GM11168 (cell line): ENCODE results near the gene C12orf50.
"Not testable (repeated sequence)": the region's sequence is repeated elsewhere in the genome, so short reads cannot be mapped to it uniquely, and the experiment has no call there.

Source experiments
- in situ Hi-C: fragments of 300-500 bp; cut with MboI; formaldehyde crosslinking; loops from one replicate; pipeline ENCODE4 v1.12.0; 2022; ENCODE audit warnings: low sequenced_read_pairs; ENCODE audit not compliant: unreplicated experiment

C12orf50 gene

GRCh38 chr12:88029093-88029665, at the start of gene C12orf50:
C12orf50 (minus strand) TSS chr12:88029401; CDS start chr12:88026962, 2,439 bp downstream.
- in situ Hi-C loops, result no loop called here

GRCh38 chr12:88067301-88067700, 38.1 kb upstream of the C12orf50 start:
- in situ Hi-C loops, result no loop called here

GRCh38 chr12:88063375-88063774, 34.2 kb upstream of the C12orf50 start:
- in situ Hi-C loops, result no loop called here

- in situ Hi-C loops, result no loop called here
These were observed 33.3 kb upstream of the C12orf50 start for GRCh38 chr12:88062474-88062873.

GRCh38 chr12:88058719-88059077, 29.5 kb upstream of the C12orf50 start:
- in situ Hi-C loops, result no loop called here

GRCh38 chr12:88057994-88058718, 29.0 kb upstream of the C12orf50 start:
- in situ Hi-C loops, result no loop called here

- in situ Hi-C loops, result no loop called here
These were observed 27.4 kb upstream of the C12orf50 start for GRCh38 chr12:88056571-88056970.

- in situ Hi-C loops, result no loop called here
These were observed 23.5 kb upstream of the C12orf50 start for GRCh38 chr12:88052686-88053085.

- in situ Hi-C loops, result no loop called here
These were observed 14.8 kb upstream of the C12orf50 start for GRCh38 chr12:88044035-88044434.

- in situ Hi-C loops, result no loop called here
These were observed 8.6 kb upstream of the C12orf50 start for GRCh38 chr12:88037770-88038169.

- in situ Hi-C loops, result no loop called here
These were observed 7.3 kb upstream of the C12orf50 start for GRCh38 chr12:88036353-88036965.

- in situ Hi-C loops, result no loop called here
These were observed 6.7 kb upstream of the C12orf50 start for GRCh38 chr12:88035907-88036289.

- in situ Hi-C loops, result no loop called here
These were observed 6.2 kb upstream of the C12orf50 start for GRCh38 chr12:88035271-88035906.

- in situ Hi-C loops, result not testable (repeated sequence)
These were observed 2.0 kb upstream of the C12orf50 start for GRCh38 chr12:88031161-88031560.

GRCh38 chr12:88026196-88026595, 3.0 kb downstream of the C12orf50 start:
- in situ Hi-C loops, result no loop called here

- in situ Hi-C loops, result no loop called here
These were observed 11.2 kb downstream of the C12orf50 start for GRCh38 chr12:88017964-88018363.

- in situ Hi-C loops, result no loop called here
These were observed 13.4 kb downstream of the C12orf50 start for GRCh38 chr12:88015825-88016224.

- in situ Hi-C loops, result no loop called here
These were observed 17.4 kb downstream of the C12orf50 start for GRCh38 chr12:88011755-88012154.

- in situ Hi-C loops, result no loop called here
These were observed 22.9 kb downstream of the C12orf50 start for GRCh38 chr12:88006351-88006750.

GRCh38 chr12:88001327-88001726, 27.9 kb downstream of the C12orf50 start:
- in situ Hi-C loops, result no loop called here

GRCh38 chr12:87995581-87996178, 33.5 kb downstream of the C12orf50 start:
- in situ Hi-C loops, result no loop called here
